Fibroblast of skin of right quadriceps (primary cell): ENCODE data around the gene B3GAT1.

ENCODE experiments used
- DNase-seq: peaks from one replicate; pipeline ENCODE4 v3.0.0-alpha.2; 2013

The B3GAT1 gene

GRCh38 chr11:134390706-134391569, 21.1 kb downstream of the B3GAT1 start:
- no peak for DNase-seq

- no peak for DNase-seq
Observed at GRCh38 chr11:134389464-134390180, 22.4 kb downstream of the B3GAT1 start.

- no peak for DNase-seq
Observed at GRCh38 chr11:134388590-134388989, 23.5 kb downstream of the B3GAT1 start.

GRCh38 chr11:134387501-134387900, 24.5 kb downstream of the B3GAT1 start:
- no peak for DNase-seq

- DNase-seq = no peak
Observed at GRCh38 chr11:134386945-134387344, 25.1 kb downstream of the B3GAT1 start.

GRCh38 chr11:134385774-134386565, 26.1 kb downstream of the B3GAT1 start:
- DNase-seq = no peak

GRCh38 chr11:134385171-134385570, 26.9 kb downstream of the B3GAT1 start:
- DNase-seq = no peak

GRCh38 chr11:134384406-134384805, 27.6 kb downstream of the B3GAT1 start:
- DNase-seq = no peak

- DNase-seq = no peak
Observed at GRCh38 chr11:134383576-134384221, 28.3 kb downstream of the B3GAT1 start.

GRCh38 chr11:134382830-134383229, 29.2 kb downstream of the B3GAT1 start:
- DNase-seq = no peak

- no peak for DNase-seq
Observed at GRCh38 chr11:134382257-134382656, 29.8 kb downstream of the B3GAT1 start.

- DNase-seq = no peak
Observed at GRCh38 chr11:134380785-134381184, 31.3 kb downstream of the B3GAT1 start.

GRCh38 chr11:134380229-134380628, 31.8 kb downstream of the B3GAT1 start:
- DNase-seq = no peak

GRCh38 chr11:134379241-134379640, 32.8 kb downstream of the B3GAT1 start:
- no peak for DNase-seq

- no peak for DNase-seq
Observed at GRCh38 chr11:134377876-134378275, 34.2 kb downstream of the B3GAT1 start.

- DNase-seq = no peak
Observed at GRCh38 chr11:134376150-134376921, 35.7 kb downstream of the B3GAT1 start.

GRCh38 chr11:134374891-134375550, 37.0 kb downstream of the B3GAT1 start:
- no peak for DNase-seq

- DNase-seq = no peak
Observed at GRCh38 chr11:134374171-134374570, 37.9 kb downstream of the B3GAT1 start.

- DNase-seq = no peak
Observed at GRCh38 chr11:134373591-134374052, 38.4 kb downstream of the B3GAT1 start.

GRCh38 chr11:134372961-134373360, 39.1 kb downstream of the B3GAT1 start:
- DNase-seq = no peak

- no peak for DNase-seq
Observed at GRCh38 chr11:134372536-134372935, 39.5 kb downstream of the B3GAT1 start.
